M059J (cell line): Measurements from ENCODE around the gene SNED1. TPM values are rescaled to one million over a fixed set of nuclear protein-coding genes. Genes with fewer than 3 reads are reported as not detected.

ENCODE experiments used
- DNase-seq: peaks from one replicate; pipeline ENCODE4 v3.0.0-alpha.2; 2012; ENCODE audit warnings: low read depth
- total RNA-seq: library from RNA; depleted of rRNA; stranded (reverse); fragments of >200 nt; shearing (Covaris generic); gene quantifications from 2 replicates; pipeline ENCODE4 v1.2.3, GENCODE V29; 2014

The SNED1 gene
- total RNA-seq, 1 experiment from 2014 or later, result 2.2 TPM

GRCh38 chr2:241108271-241109209 is 110.1 kb downstream of the SNED1 start:
- DNase-seq, result no peak

DNA sequence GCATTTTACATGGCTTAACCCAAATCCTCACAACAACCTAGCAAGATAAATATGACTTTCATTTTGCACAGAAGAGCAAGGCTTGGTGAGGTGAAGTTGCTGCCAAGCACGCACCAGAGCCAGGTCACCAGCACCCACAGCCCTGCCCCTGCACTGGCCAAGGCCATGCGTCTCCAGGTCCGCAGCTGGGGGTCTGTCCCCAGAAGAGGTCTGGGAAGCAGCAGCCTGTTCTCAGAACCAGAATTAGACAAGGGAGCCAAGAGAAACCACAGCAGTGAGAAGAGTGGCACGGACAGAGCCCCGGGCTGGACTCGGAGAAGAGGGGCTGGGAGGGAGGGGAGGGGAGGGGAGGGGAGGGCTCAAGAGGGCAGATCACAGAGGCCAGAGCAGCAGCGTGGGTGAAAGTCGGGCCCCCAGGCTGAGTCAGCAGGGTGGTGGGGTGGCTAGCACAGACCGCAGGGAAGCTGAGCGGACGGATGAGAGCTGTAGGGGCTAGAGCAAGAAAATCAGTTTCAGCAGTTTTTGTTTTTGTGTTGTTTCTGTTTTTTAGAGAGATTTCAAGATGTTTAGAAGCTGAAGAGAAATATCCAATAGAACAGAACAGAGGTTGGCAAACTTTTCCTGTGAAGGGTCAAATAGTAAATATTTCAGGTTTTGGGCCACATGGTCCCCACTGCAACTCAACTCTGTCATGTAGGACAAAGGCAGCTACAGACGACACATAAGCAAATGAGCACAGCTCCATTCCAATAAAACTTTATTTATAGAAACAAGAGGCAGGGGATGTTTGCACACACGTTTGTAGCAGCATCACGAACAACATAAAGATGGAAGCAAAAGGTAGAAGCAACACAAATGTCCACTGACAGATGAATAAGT is 111.0 kb downstream of the SNED1 start:
- DNase-seq, result no peak

- DNase-seq, result no peak
Measured at GRCh38 chr2:241110089-241110606, 111.7 kb downstream of the SNED1 start.

- DNase-seq, result no peak
Measured at GRCh38 chr2:241110607-241111439, 112.4 kb downstream of the SNED1 start.

DNA sequence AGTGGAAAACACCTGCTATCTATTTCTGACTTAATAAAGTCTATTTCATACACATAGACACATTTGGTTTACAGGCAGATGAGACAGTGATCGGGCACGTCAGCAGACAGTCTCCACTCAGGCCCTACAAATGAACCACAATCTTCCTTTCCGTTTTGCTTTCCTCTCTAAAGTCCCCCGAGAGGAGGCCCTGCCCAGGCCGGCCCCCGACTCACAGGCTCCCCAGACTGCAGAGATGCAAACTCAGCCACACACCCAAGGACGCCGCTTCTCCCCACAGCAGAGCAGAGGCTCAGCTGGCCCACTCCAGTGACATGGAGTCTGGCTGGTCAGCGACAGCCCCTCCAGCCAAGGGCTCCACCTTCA is 113.0 kb downstream of the SNED1 start:
- no peak for DNase-seq

DNA sequence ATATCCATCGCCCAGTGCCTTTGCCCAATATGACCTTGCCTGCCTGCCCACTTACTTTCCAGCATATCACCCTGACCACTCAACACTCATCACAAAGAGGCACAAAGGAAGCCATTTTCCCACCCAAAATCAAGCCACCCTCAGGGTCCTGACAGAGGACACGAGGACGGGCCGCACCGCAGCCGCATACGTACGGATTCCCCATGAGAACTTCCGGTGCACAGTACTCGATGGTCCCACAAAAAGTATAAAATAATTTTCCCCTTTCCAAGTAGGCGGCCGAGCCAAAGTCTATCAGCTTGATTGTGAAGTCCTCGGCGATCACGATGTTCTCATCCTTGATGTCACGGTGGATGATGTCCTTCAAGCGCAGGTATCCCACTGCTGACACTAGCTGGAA is 113.6 kb downstream of the SNED1 start:
- DNase-seq, result no peak

GRCh38 chr2:241112592-241112991 is 114.2 kb downstream of the SNED1 start:
- DNase-seq, result no peak

DNA sequence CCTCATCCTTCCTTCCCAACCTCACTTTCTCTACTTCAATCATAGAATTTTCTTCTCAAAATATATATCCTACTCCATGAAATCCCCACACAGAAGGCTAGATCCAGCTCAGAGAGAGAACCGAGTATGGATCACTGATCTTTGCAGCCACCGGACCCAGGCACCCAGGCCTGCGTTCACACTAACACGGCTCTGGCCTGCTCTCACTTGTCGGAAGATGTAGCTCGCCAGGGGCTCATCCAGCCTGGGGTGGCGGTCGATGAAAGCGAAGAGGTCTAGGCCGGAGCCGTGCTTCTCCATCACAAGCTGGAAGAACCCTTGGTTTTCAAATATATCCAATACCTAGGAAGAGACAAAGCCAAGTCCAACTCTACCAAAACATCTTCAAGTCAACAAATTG is 116.4 kb downstream of the SNED1 start:
- no peak for DNase-seq

GRCh38 chr2:241115361-241115760 is 116.9 kb downstream of the SNED1 start:
- DNase-seq, result no peak

GRCh38 chr2:241116606-241117560 is 118.5 kb downstream of the SNED1 start:
- DNase-seq, result no peak

GRCh38 chr2:241118737-241119505 is 120.5 kb downstream of the SNED1 start:
- no peak for DNase-seq

DNA sequence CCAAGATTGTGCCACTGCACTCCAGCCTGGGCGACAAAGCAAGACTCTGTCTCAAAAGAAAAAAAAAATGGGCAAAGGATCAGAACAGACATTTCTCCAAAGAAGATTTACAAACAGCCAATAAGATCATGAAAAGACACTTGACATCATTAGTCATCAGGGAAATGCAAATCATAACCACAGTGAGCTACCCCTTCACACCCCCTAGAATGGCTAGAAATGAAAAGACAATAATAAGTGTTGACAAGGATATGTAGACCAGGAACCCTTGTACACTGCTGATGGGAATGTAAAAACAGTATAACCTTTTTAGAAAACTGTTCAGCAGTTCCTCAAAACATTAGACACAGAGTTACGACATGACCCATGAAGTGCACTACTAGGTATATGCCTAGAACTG is 122.0 kb downstream of the SNED1 start:
- no peak for DNase-seq

DNA sequence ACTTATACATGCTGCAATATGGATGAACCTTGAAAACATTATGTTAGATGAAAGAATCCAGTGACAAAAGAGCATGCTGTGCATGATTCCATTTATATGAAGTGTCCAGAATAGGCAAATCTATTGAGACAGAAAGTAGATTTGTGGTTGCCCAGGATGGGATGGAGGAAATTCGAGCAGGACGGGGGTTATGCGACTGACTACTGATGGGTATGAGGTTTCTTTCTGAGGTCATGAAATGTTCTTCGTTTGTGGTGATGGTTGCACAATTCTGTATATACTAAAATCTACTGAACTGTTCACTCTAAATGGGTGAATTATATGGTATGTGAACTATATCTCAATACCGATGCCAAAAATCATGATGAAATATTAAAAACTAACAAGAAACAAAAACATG is 122.6 kb downstream of the SNED1 start:
- no peak for DNase-seq

- DNase-seq, result no peak
Measured at GRCh38 chr2:241122376-241123002, 124.1 kb downstream of the SNED1 start.

DNA sequence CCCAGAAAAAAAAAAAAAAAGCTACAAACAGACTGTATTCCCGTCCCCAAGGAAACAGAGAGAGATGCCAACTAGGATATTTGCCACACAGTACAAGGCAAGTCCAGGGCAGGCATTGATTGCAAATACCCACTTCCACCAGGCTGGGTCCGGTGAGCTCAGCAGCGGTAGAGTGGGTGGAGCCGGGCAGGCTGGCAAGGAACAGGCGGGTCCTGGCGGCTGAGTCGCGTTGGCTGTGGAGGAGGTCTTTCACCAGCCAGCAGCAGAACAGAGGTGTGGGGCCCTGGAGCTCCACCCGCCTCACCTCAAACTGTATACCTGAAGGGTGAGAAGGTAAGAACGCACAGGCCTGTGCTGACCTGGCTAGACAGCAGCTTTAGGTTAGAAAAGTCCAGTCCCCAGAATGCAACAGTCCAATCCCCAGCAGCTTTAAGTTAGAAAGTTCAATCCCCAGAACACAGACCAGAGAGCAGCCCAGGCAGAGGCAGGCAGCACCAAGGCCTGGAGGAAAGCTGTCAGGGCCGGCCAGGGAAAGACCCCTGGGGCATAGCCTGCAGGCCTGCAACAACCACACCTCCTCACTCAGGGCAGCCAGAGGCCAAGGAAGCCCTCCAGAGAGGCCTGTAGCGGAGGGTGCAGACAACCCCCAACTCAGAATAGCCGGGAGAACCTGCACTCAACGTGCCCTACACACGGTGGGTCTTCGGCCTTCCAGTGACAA is 125.6 kb downstream of the SNED1 start:
- no peak for DNase-seq

GRCh38 chr2:241125626-241126025 is 127.2 kb downstream of the SNED1 start:
- DNase-seq, result no peak

GRCh38 chr2:241126201-241126611 is 127.8 kb downstream of the SNED1 start:
- DNase-seq, result no peak

DNA sequence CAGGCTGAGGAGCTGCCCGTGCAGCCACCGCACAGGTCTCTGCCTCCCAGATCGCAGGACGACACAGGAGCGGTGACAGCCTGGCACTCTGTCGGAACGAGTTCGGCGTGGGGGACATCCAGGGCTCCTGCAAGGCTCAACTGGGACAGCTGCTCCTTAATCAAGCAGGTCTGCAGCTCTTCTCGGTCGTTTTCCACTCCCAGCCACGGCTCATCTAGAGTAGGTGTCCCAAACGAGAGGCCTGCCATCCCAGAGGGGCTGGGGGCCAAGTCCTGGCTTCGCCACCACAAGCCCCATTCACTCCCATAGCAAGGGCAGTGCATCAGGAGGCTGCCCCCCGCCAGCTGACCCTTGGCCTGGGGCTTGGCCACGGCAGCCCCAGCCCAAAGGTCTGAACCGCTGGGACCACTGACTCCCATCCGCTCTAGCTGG is 128.4 kb downstream of the SNED1 start:
- DNase-seq, result no peak
